Posterior cingulate gyrus (tissue), 11 donors: ENCODE measurements around the gene BNC2.

Experiments used
- DNase-seq, 10 donors: peaks; one replicate each; pipeline versions ENCODE4 v3.0.0 to v3.0.0-alpha.2; 2020 to 2021; ENCODE audit warnings: mixed read lengths in 3 of 10
- intact Hi-C: fragments of 100-400 bp; cut with DNase I; formaldehyde crosslinking; loops from one replicate; pipeline ENCODE4 v1.15.1; 2023

BNC2 gene

DNA sequence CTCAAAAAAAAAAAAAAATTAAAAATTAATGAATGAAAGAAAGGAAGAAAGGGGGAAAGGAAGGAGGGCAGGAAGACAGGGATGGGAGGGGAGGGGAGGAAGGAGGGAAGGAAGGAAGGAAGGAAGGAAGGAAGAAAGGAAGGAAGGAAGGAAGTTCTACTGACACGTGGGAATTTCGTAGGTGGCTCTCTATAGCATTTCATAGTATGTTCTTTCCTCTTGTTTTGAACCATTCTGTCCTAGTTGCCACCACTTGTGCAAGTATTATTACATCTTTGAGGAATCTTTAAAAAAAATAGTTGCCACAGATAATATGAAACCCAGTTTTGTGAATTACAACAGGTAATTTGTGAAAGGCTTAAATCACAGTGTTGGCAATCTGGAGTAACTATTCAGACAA is 253.8 kb downstream of the BNC2 start:
- DNase-seq = no peak
- intact Hi-C loops = no loop called here

DNA sequence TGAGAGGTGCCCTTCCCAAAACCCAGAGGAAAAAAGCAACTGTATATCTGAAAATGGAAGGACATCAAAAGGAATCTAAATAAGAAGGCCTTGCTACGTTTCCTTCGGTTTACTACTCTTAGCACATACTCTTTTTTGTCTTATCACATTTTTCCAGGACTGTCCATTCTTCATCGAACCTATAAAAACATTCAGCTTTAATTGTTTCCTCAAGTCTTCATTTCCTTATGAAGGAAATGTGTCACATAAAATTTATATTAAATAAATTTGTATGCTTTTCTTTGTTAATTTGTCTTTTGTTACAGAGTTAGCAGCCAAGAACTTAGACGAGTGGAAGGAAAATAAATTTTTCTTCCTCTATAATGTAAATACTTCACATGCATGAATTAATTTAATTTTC is 255.0 kb downstream of the BNC2 start:
- intact Hi-C loops = no loop called here
- no peak for DNase-seq

DNA sequence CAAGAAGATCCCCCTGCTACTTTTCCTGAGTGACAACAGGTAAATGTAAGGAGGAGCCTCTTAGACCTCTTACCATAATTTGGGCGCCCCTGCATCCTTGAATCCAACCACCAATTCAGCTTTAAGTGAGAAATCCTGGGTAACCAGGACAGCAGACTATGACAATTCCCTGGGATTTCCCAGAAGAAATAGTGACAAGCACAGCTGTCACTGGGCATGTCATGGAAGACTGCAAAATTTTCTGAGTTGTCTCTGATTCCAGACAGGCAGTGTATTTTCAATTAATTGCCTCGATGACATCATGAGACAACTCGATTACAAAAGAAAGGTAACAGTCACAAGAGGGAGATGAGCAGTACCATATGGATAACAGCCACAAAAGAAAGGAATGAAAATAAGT is 256.9 kb downstream of the BNC2 start:
- DNase-seq = no peak
- intact Hi-C loops = no loop called here

DNA sequence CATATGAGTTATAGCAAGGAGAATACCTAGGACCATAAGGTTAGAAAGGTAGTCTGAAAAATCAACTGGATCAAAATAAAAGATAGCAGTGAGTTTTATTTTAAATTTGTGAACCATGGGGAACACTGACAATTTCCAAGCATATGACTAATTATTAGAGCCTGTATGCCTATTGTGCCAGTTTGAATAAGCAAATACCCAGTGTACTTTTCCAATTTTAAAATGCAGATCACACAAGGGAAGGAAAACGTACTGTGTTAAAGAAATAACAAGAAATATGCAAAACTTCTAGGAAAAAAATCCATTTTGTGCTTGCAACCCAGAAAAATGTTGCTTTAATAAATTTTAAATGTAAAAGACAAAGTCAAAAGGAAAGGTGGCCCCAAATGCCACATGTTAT is 257.4 kb downstream of the BNC2 start:
- no peak for DNase-seq
- intact Hi-C loops = no loop called here

DNA sequence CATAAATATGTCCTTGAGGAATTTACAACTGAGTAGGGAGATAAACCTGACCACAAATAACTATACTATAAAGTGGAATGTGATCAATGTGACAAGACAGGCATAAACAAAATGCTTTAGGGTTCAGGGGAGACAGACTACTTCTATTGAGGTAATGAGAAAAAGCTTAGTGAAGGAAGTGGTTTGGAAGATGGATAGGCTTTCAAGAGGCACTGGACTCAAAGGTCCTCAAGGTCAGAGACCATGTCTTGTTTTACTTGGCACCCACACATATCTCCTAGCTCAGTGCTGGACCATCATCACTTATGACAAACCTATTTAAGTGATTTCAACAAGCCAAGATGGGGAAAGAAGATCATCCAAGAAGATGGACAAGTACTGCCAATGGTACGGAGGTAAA is 257.8 kb downstream of the BNC2 start:
- intact Hi-C loops = no loop called here
- no peak for DNase-seq

DNA sequence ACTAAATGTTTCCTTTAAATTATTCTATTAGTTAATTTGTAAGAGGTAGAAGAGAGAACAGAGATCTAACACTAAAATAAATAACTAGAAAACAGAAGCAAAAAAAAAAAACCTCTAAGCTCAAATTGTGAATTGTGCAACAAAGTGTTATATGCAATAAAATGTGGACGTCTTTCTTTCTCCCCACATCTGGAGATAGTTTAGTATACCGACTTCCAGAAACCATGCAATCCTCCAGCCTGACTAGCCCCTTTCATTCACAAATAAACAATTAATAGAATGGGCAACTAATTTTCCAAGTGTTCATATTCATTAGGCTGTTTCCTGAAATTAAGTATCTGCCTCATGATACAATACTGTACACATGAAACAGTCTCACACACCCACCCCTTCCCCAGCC is 258.5 kb downstream of the BNC2 start:
- intact Hi-C loops = no loop called here
- DNase-seq = no peak

DNA sequence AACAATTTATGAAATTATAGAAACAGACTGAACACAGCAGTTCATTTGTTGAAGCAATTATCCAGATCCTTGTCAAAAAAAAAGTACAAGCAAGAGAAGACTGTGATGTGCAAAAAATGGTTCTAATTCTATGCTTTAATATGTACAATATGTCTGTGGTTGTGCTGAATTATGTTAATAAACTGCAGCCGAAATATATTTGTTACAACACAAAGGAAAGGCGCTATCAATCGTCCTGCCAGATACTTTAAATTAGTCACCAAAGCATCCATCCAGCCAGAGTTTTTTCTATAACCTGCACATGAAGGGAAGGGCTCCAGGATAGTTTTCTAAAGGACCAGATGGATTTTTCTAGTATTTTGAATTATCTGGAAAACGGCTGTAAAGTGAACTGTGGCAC is 259.5 kb downstream of the BNC2 start:
- DNase-seq = no peak
- intact Hi-C loops = no loop called here

DNA sequence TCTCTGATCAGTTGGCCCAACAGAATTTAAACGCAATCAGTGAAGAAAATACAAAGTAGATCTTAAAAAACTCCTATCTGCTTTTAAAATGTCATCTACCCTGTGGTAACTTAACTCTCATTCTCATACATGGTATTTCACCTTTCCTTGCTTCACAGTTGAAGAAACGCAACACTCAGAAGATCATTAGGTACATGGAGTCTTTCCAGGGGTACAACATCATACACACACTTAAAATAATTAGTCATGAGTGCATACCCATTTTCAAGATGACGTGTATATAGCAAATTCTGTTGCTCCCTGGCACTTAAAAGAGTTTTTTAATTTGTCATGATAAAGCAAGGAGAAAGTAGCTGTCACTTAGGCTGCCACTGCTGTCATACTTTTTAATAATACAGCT is 259.9 kb downstream of the BNC2 start:
- intact Hi-C loops = no loop called here

DNA sequence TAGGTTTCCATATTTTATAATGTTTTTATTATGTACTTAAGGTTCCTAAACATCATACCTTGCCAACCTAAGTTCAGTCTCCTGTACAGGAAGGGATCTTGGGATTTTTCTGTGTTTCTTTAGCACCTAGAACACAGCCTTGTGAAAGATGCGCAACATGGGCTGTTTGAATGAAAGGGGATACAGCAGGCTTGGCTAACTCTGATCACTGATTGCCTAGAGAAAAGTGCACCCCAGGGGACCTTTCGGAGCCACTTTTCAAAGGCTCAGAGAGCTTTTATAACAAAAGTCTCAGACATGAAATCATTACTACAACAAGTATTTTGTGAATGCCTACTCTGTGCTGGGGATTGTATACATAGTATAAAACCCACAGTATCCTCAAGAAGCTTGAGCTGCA is 261.6 kb downstream of the BNC2 start:
- intact Hi-C loops = no loop called here
- no peak for DNase-seq

More for the DNA sequence above, 259.9 kb downstream of the BNC2 start:
- no peak for DNase-seq

DNA sequence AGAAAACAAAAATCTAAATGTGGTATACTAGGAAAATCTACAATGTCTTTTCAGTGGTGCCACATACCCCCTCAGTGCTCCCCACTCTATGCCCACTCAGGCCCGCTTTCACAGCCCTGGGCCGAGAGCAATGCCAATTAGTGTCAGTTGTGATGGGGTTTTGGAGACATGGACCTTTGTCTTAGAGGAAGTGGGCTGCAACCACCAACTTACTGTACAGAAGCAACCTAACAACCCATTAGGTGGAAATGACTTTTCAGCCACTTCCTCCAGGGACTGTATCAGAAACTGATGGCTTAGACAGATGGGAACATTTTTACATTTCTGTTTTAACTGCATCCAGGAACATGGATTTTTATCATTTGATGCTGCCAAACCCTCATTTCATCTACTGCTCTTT is 268.0 kb downstream of the BNC2 start:
- no peak for DNase-seq
- intact Hi-C loops = no loop called here

DNA sequence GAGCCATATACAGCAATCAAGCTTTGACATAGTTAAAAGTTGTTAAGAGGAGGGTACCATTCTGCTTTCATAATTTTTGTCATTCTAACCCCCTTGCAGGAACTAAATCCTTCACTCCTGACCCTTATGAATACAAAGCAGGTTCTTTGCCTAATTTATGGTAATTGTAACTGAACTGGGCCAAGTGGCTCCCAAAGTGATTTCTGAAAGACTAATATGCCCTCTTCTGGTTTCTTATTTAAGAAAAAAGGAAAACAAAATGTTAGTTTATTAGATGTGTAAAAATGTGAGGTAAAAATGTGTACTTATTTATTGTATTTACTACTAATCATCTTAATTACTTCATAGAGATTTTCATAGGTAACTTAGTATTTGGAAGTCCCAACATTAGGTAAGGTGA is 268.5 kb downstream of the BNC2 start:
- intact Hi-C loops = no loop called here
- no peak for DNase-seq

DNA sequence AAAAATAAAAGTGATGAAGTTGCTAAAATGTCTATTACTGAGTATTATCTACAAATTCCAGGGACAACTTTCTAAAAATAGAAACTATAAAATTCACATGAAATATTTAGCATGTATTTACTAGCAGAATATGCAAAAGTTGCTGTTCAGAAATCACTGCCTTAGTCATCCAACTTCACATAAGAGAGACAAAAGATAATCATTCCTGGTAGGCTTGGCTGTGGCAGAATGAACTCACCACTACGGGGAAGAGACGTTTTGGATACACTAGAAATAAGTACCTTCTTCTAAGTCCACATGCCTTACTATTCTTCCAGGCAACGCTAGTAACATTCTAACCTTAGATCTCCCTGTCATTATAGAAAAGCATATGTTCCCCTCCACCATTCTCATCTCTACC is 272.2 kb downstream of the BNC2 start:
- no peak for DNase-seq
- intact Hi-C loops = no loop called here

DNA sequence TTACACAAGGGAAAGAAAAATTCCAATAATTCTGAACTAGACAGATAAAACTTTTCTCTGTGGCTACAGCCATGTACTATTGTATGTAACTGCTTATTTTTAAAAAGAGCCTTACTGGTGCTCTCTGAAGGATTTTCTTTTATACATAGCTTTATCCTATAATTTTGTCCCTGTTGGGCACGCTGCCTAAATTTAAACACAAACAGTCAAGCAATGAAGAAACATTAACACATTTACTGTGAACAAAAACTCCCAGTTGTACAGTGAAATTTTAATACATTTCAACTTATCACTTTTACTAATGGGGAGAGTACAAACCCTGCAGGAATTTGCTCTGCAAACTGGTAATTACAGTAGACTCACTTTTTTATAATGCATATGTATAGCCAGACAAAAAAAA is 273.3 kb downstream of the BNC2 start:
- intact Hi-C loops = no loop called here

DNA sequence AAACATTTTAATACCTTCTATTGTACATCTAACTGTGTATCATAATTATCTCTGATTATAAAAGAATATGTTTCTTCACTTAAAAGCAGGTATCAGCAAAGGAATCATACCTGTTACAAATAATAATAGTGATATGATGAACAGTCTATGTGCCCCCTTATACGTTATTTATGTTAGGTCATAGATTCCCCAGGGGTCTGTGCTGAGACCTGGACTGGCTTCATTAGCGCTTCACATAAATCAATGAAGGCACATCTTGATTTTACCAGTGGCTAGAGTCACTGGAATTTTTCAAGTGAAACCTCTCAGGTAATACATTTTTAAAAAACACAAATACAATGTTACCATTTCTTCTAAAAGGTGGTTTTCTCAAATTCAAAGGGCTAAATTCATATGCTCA is 275.2 kb downstream of the BNC2 start:
- intact Hi-C loops = no loop called here
- DNase-seq = no peak

More for the DNA sequence above, 273.3 kb downstream of the BNC2 start:
- no peak for DNase-seq

DNA sequence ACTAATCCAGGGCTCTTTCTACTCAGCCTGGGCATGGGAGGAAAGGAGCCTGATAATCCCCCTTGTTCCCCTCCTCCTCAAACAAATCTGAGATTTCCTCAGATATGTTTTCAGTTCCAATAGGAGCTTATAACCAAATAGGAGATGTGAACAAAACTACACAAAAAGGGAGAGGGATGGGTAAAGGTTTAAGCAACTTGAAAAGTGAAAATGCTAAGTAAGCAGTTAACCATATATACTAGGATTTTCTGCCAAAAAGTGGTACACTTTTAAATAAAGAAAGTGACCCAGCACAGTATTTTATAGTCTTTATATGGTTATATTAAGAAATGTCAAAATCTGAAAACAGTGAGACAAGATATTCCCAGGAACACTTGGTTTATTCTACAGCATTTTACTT is 275.7 kb downstream of the BNC2 start:
- intact Hi-C loops = no loop called here
- DNase-seq = no peak

DNA sequence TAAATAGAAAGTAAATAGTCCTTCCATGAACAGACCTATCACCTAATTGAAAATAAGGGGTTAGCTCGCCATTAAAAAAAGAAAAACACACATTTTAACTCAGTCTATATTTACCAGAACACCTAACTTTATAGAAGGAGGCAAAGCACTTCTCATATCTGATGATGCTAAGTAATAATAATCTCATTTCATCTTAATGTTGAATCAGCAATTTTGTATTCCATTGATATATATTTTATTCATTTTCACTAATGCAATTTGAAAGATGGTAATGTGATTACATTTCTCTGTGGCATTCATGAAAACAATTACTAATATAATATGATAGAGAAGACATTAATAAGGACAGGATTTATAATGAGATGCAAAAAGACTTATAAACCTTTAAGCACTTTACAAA is 276.7 kb downstream of the BNC2 start:
- DNase-seq = no peak
- intact Hi-C loops = no loop called here

DNA sequence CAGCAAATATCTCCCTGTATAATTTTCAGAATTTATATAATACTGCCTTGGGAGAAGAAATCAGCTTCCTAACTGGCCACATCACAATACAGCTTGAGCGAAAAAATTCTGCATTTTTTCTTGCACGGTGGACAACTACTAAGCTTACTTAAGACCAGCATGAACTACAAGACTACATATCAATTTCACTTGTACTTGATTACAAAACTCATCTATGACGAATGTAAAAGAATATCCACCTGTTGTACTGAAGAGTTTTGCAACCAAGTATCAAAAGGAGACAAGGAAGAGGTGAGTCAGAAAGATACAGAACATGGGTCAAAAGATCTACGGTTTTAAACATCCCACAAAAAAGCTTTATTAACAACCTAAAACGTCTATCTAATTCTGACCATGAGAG is 279.4 kb downstream of the BNC2 start:
- DNase-seq = no peak
- intact Hi-C loops = no loop called here

DNA sequence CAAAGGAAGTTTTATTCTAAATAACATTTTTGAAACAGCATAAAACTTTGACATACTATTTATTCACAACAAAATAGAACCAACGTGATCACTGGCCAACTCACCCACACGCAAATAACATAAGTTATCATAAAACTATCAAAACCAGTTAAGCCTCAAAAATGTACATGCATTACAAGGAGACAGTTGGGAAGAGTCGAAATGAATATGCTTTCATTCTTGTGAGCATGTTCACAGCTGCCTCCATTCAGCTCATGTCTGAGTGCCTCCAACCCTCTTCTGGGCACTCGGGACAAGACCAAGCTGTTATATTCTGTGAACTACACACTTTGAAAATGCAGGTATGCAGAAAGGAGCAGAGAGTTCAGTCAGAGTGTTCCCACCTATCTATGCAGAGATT is 284.9 kb downstream of the BNC2 start:
- intact Hi-C loops = no loop called here
- no peak for DNase-seq

DNA sequence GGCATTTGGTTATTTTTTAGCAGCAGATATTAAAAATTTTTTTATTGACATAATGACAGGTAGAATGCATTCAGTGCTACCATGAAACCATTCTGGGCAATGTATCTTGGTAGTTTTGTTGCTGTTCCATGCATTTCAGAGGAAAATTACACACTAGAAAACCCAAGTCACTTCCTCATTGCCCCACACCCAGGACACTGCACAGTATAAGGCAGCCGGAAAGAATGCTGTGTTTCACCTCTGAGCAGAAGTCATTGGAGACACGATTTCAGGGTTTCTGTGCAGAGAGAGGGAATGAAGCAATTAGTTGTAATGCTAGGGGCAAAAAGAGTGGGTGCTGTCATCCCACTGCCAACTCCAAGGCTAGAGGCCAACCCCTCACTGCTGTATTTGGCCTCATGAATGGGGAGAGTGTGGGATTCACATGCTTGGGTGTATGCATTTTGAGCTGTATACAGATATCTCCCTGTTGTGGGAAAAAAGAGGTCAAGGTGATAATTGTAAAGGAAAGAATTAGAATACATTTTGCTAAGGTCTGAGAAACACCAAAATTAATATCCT is 290.5 kb downstream of the BNC2 start:
- DNase-seq = no peak
- intact Hi-C loops = no loop called here

DNA sequence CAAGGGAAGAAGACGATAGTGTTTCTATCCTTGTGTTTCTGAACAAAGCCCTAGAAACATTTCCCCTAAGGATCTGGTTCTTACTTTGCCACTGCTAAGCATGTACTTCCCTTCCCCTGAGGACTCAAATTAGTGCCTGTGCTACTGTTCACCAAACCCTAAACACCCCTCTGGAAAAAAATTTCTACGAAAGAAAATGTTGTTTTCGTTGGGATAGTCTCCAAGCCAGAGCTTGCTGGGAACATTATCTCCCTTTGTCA is 294.6 kb downstream of the BNC2 start:
- intact Hi-C loops = no loop called here
- no peak for DNase-seq

DNA sequence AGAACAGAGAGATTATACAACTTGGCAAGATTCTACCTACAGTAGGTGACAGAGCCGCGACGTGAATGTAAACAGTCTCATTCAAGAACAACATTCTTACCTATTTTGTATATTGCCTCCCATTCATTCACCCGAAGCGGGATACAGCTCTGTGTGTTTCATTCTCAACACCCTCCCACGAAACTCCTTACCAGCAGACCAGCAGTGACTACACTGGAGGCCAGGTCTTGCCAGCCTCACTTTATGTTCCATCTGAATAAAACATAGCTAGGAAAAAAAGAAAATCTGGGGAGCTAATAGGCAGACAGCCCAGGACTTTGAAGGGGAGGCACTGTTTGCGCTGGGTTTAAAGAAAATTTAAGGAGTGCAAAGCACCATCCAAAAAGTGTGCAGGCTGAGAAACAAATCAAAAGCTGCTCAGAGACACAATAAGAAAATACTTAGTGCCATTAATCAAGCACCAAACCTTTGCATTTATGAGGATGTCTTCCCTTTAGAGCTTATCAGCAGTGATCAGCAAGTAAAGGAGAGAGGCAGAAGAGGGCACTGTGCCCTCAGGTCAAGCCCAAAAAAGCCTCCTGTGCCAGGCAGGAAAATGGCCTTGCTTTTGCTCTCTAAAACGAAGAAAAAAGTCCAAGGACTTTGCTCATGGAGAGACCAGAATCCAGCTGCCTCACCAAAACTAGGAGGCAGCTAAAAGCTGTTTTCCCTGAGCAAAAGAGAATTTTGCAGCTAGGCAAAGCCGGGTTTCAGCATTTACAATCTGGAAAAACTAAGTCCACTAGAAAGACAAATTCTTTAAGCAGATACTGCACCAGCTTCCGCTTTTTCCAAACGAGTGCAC is 295.1 kb downstream of the BNC2 start:
- no peak for DNase-seq
- intact Hi-C loops = no loop called here

DNA sequence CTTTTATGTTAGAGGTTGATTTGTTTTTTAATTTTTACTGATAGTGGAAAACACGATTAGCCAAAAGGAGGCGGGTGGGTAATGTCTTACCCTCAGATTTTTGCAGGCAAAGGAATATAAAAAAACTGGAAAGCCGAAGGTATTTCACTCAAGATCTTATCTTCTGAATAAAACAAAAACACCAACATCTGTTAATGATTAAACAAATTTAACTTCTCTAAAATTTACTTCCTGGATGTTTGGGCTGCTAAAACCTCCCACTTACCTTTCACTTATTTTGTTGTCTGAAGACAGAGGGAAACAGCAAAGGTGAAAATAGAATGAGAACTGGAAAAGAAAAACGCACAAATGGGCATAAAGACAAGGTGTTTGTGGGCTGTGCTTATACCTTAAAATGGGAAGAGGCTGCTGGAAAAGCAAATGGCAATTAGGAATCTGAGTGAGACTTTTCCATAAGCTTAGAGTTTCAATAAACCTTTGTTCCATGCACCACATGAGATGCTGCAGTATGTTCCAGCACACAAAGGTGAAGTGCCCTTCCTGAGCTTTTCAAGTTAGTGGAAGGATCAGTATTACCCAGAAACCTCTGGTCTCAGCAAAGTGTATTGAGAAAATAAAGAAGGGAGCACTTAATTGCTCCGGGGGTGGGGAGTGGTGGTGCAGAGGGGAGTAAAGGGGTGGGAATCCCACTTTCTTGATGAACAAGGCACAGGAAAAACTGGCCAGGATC is 298.3 kb downstream of the BNC2 start:
- intact Hi-C loops = no loop called here
- no peak for DNase-seq
